H1 (cell line): Measurements from ENCODE around the gene ZNF415. TPM values are rescaled to one million over a fixed set of nuclear protein-coding genes. Genes with fewer than 3 reads are reported as not detected.

ENCODE experiments used
- BRCA1 ChIP-seq: IDR thresholded peaks from 2 replicates; pipeline ENCODE4 v1.6.1; 2012; ENCODE audit warnings: low read depth, low read length, improper control_type of control experiment
- CBX5 ChIP-seq: fragments of 300-800, 300-1000 bp; sonication (generic); IDR thresholded peaks from 2 replicates; pipeline ENCODE4 v1.7.1; 2016; ENCODE audit warnings: antibody characterized with exemption, low read length, low read depth
- CBX8 ChIP-seq: fragments of 300-800, 300-1000 bp; sonication (generic); IDR thresholded peaks from 2 replicates; pipeline ENCODE4 v1.7.1; 2016; ENCODE audit warnings: low read depth, low read length, borderline replicate concordance
- CHD1 ChIP-seq: IDR thresholded peaks from 2 replicates; pipeline ENCODE4 v1.6.1; 2012; ENCODE audit warnings: low read depth, low read length, improper control_type of control experiment
- CREB1 ChIP-seq: IDR thresholded peaks from 2 replicates; pipeline ENCODE4 v1.6.1; 2012; ENCODE audit warnings: inconsistent platforms
- EZH2 ChIP-seq: fragments of 200-600 bp; sonication (generic); IDR thresholded peaks from 2 replicates; pipeline ENCODE4 v1.7.1; 2012; ENCODE audit warnings: low read depth, mild to moderate bottlenecking, moderate library complexity, low read length, inconsistent platforms; ENCODE audit not compliant: severe bottlenecking
- HDAC2 ChIP-seq, 2 experiments: fragments of 300-600 bp in 1 of 2; sonication (generic) in 1 of 2; IDR thresholded peaks; 2 replicates each; pipeline ENCODE4 v1.6.1; 2011 to 2012; ENCODE audit warnings: low read depth in 2 of 2, low read length in 2 of 2, mild to moderate bottlenecking in 2 of 2, moderate library complexity in 2 of 2, borderline replicate concordance in 1 of 2, inconsistent platforms in 1 of 2
- JUND ChIP-seq: IDR thresholded peaks from 2 replicates; pipeline ENCODE4 v1.6.1; 2011; ENCODE audit warnings: mild to moderate bottlenecking, improper control_type of control experiment, low read length
- MAFK ChIP-seq: IDR thresholded peaks from 2 replicates; pipeline ENCODE4 v1.6.1; 2012; ENCODE audit warnings: low read depth, mild to moderate bottlenecking, improper control_type of control experiment, low read length
- NANOG ChIP-seq: IDR thresholded peaks from 2 replicates; pipeline ENCODE4 v1.6.1; 2011; ENCODE audit warnings: low read length, low read depth, mild to moderate bottlenecking, inconsistent platforms; ENCODE audit not compliant: insufficient read depth, poor library complexity, severe bottlenecking
- POU5F1 ChIP-seq: IDR thresholded peaks from 2 replicates; pipeline ENCODE4 v1.6.1; 2011; ENCODE audit warnings: low read depth, mild to moderate bottlenecking, low read length, moderate library complexity
- RAD21 ChIP-seq, 2 experiments: IDR thresholded peaks in 1 of 2; conservative IDR thresholded peaks in 1 of 2; 2 replicates each; pipeline ENCODE4 v1.6.1; 2011; ENCODE audit warnings: low read depth in 2 of 2, low read length in 2 of 2, improper control_type of control experiment in 1 of 2, inconsistent platforms in 1 of 2, mild to moderate bottlenecking in 1 of 2, moderate library complexity in 1 of 2
- RFX5 ChIP-seq: IDR thresholded peaks from 2 replicates; pipeline ENCODE4 v1.6.1; 2011; ENCODE audit warnings: low read depth, low read length, improper control_type of control experiment, borderline replicate concordance
- RNF2 ChIP-seq: fragments of 200-900, 300-1000 bp; sonication (generic); IDR thresholded peaks from 2 replicates; pipeline ENCODE4 v1.7.1; 2016; ENCODE audit warnings: borderline replicate concordance, low read depth, mild to moderate bottlenecking, antibody characterized with exemption, low read length; ENCODE audit not compliant: poor library complexity, severe bottlenecking; ENCODE audit errors: missing control alignments
- SAP30 ChIP-seq: fragments of 300-600 bp; sonication (generic); IDR thresholded peaks from 2 replicates; pipeline ENCODE4 v1.7.1; 2012; ENCODE audit warnings: low read length, moderate library complexity, mild to moderate bottlenecking, inconsistent platforms; ENCODE audit not compliant: insufficient read depth, insufficient replicate concordance
- SIRT6 ChIP-seq: IDR thresholded peaks from one replicate; pipeline ENCODE4 v1.7.1; 2012; ENCODE audit warnings: low read length, inconsistent platforms
- SP2 ChIP-seq: IDR thresholded peaks from 2 replicates; pipeline ENCODE4 v1.6.1; 2012; ENCODE audit warnings: mild to moderate bottlenecking, low read length, inconsistent platforms
- SRF ChIP-seq: IDR thresholded peaks from 2 replicates; pipeline ENCODE4 v1.6.1; 2011; ENCODE audit warnings: mild to moderate bottlenecking, low read depth, low read length, moderate library complexity
- SUZ12 ChIP-seq: fragments of 200-600 bp; sonication (generic); IDR thresholded peaks from 2 replicates; pipeline ENCODE4 v1.6.1; 2012; ENCODE audit warnings: mild to moderate bottlenecking, inconsistent platforms, low read length, moderate library complexity, mixed read lengths
- TAF1 ChIP-seq: IDR thresholded peaks from 2 replicates; pipeline ENCODE4 v1.6.1; 2011; ENCODE audit warnings: mild to moderate bottlenecking, low read depth, low read length
- YY1 ChIP-seq: IDR thresholded peaks from 2 replicates; pipeline ENCODE4 v1.6.1; 2011; ENCODE audit warnings: low read depth, mild to moderate bottlenecking, low read length
- ZNF274 ChIP-seq: IDR thresholded peaks from 2 replicates; pipeline ENCODE4 v1.7.0; 2012; ENCODE audit warnings: low read length, borderline replicate concordance; ENCODE audit errors: extremely low read depth
- polyA plus RNA-seq, 7 experiments: library from polyadenylated mRNA; depleted of rRNA in 3 of 7; stranded (reverse) in 5 of 7; unstranded in 2 of 7; fragments of >200 nt in 5 of 7; fragments of 200-250 nt in 2 of 7; gene quantifications; 1 replicate in 5 of 7; 2 replicates in 1 of 7; 4 replicates in 1 of 7; pipeline versions ENCODE4 v1.2.1 to v1.2.3, GENCODE V29; 2011 to 2013; ENCODE audit warnings: missing spikeins in 2 of 7, mixed read lengths in 2 of 7
- total RNA-seq: library from RNA; stranded (reverse); fragmentation: NEBNext Ultra II Directional; extraction: Animal tissue kit (Norgen Biotek cat#: 25700); gene quantifications from 2 replicates; pipeline ENCODE4 v1.2.1, GENCODE V29; 2021
- TF ChIP-seq, protein P1 (sequence below): IDR thresholded peaks from 2 replicates; pipeline ENCODE4 v1.6.1; 2011; ENCODE audit warnings: low read depth, mild to moderate bottlenecking, low read length; ENCODE audit not compliant: insufficient read depth
- TF ChIP-seq, protein P2 (sequence below): IDR thresholded peaks from 2 replicates; pipeline ENCODE4 v1.6.1; 2011; ENCODE audit warnings: low read length, improper control_type of control experiment

ZNF415 gene
- total and polyA plus RNA-seq, 2 of the 8 experiments (the other 6 are each of a cell fraction or from before 2014, with no cell fraction given) = 5.8 to 9.7 TPM

DNA sequence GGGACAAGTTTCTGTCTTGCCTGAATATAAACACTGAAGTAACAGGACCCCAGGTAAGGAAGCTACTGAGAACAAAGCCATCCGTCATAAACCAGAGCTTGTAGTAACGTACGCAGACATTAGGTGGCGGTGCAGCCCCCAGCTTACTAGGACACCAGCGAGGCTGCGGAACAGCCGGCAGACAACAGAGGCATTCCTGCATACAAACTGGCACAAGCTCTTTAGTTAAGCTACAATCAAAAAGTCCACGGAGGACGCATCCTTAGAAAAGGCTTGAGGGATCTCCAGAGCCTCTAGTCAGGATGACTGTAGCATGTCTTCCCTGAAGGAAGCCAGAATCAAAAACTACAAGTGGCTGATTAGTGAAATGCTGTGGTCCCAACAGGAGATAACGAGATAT, 55.7 kb downstream of the ZNF415 start (continued):
- TF ChIP-seq SP2 (no peak), TAF1 (no peak), RFX5 (no peak), CBX5 (no peak), HDAC2 (IDR thresholded peaks at IDR 0.05; ENCODE audit: borderline replicate concordance in 1 of 2, low read depth in 2 of 2, low read length in 2 of 2) (peak in 1 of 2 experiments; percentile 41; a peak in 1 of 4 replicates), CBX8 (no peak), SIRT6 (no peak), NANOG (no peak), RNF2 (no peak), CREB1 (peak; percentile 74), RAD21 (IDR thresholded peaks at IDR 0.05 in 1 of 2, conservative IDR thresholded peaks at IDR 0.05 in 1 of 2; ENCODE audit: low read depth in 2 of 2, low read length in 2 of 2) (peak; percentile 88), ZNF274 (no peak), JUND (peak; percentile 36; the same call in 1 of the 2 replicates), SAP30 (no peak), SUZ12 (no peak), EZH2 (no peak), MAFK (no peak), BRCA1 (no peak), CHD1 (no peak), POU5F1 (no peak; the same call in 1 of the 2 replicates), SRF (no peak), YY1 (0 out of 2 replicates have a peak, but pooled peaks have one; percentile 56)
- TF ChIP-seq, protein P1, sequence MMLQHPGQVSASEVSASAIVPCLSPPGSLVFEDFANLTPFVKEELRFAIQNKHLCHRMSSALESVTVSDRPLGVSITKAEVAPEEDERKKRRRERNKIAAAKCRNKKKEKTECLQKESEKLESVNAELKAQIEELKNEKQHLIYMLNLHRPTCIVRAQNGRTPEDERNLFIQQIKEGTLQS = no peak
- TF ChIP-seq, protein P2, sequence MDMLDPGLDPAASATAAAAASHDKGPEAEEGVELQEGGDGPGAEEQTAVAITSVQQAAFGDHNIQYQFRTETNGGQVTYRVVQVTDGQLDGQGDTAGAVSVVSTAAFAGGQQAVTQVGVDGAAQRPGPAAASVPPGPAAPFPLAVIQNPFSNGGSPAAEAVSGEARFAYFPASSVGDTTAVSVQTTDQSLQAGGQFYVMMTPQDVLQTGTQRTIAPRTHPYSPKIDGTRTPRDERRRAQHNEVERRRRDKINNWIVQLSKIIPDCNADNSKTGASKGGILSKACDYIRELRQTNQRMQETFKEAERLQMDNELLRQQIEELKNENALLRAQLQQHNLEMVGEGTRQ = no peak
